Astrocyte (in vitro differentiated cells and primary cell): ENCODE measurements around the gene CTNNA3. TPM values are rescaled to one million over a fixed set of nuclear protein-coding genes. Genes with fewer than 3 reads are reported as not detected.

Experiments
- DNase-seq: peaks from one replicate; pipeline ENCODE4 v3.0.0-alpha.2; 2010; ENCODE audit warnings: low read depth
- FAIRE-seq: peaks from 2 replicates; lab custom pipeline; 2011; peaks lifted over from hg19 to GRCh38; lab: Jason Lieb, UNC
- H2AFZ ChIP-seq: 2 replicates; pipeline ENCODE4 v1.6.0; 2012; ENCODE audit warnings: low read depth, low read length, inconsistent platforms
- H3K27ac ChIP-seq: 2 replicates; pipeline ENCODE4 v1.5.1; 2011; ENCODE audit warnings: low read depth, low read length, inconsistent platforms
- H3K27me3 ChIP-seq: 2 replicates; pipeline ENCODE4 v1.6.0; 2011; ENCODE audit warnings: low read length, inconsistent platforms; ENCODE audit not compliant: insufficient read depth
- H3K36me3 ChIP-seq: 2 replicates; pipeline ENCODE4 v1.5.1; 2011; ENCODE audit warnings: low read length, inconsistent platforms; ENCODE audit not compliant: insufficient read depth
- H3K4me1 ChIP-seq: 2 replicates; pipeline ENCODE4 v1.5.1; 2011; ENCODE audit warnings: low read length, inconsistent platforms; ENCODE audit not compliant: insufficient read depth
- H3K4me2 ChIP-seq: 2 replicates; pipeline ENCODE4 v1.6.0; 2012; ENCODE audit warnings: low read length, inconsistent platforms
- H3K4me3 ChIP-seq: 2 replicates; pipeline ENCODE4 v1.5.1; 2011; ENCODE audit warnings: low read depth, mild to moderate bottlenecking, low read length, inconsistent platforms; ENCODE audit not compliant: insufficient read depth
- H3K79me2 ChIP-seq: 2 replicates; pipeline ENCODE4 v1.6.0; 2012; ENCODE audit warnings: mild to moderate bottlenecking, low read length, inconsistent platforms; ENCODE audit not compliant: insufficient read depth
- H3K9ac ChIP-seq: 2 replicates; pipeline ENCODE4 v1.6.0; 2012; ENCODE audit warnings: mild to moderate bottlenecking, low read length, inconsistent platforms
- H3K9me3 ChIP-seq: 2 replicates; pipeline ENCODE4 v1.5.1; 2012; ENCODE audit warnings: low read depth, mild to moderate bottlenecking, low read length, inconsistent platforms; ENCODE audit not compliant: insufficient read depth
- H4K20me1 ChIP-seq: 2 replicates; pipeline ENCODE4 v1.6.0; 2012; ENCODE audit warnings: low read length, inconsistent platforms; ENCODE audit not compliant: insufficient read depth
- H3K27ac Mint-ChIP-seq: one replicate; pipeline ENCODE4 v1.8.0; 2021; ENCODE audit warnings: mild to moderate bottlenecking, mixed read lengths; ENCODE audit not compliant: unreplicated experiment
- H3K27me3 Mint-ChIP-seq: one replicate; pipeline ENCODE4 v1.8.0; 2021; ENCODE audit warnings: low read depth, mixed read lengths; ENCODE audit not compliant: unreplicated experiment
- H3K36me3 Mint-ChIP-seq: one replicate; pipeline ENCODE4 v1.8.0; 2021; ENCODE audit warnings: low read depth, mixed read lengths; ENCODE audit not compliant: unreplicated experiment
- H3K4me1 Mint-ChIP-seq: one replicate; pipeline ENCODE4 v1.8.0; 2021; ENCODE audit warnings: low read depth, mixed read lengths; ENCODE audit not compliant: unreplicated experiment
- H3K4me3 Mint-ChIP-seq: one replicate; pipeline ENCODE4 v1.8.0; 2021; ENCODE audit warnings: mild to moderate bottlenecking, moderate library complexity, mixed read lengths; ENCODE audit not compliant: unreplicated experiment
- H3K9me3 Mint-ChIP-seq: one replicate; pipeline ENCODE4 v1.8.0; 2021; ENCODE audit warnings: mild to moderate bottlenecking, mixed read lengths; ENCODE audit not compliant: unreplicated experiment
- CTCF ChIP-seq: IDR thresholded peaks from 2 replicates; pipeline ENCODE4 v1.5.1; 2011; ENCODE audit warnings: low read depth, mild to moderate bottlenecking, inconsistent platforms, low read length, moderate library complexity; ENCODE audit not compliant: insufficient read depth
- EZH2 ChIP-seq: IDR thresholded peaks from 2 replicates; pipeline ENCODE4 v1.6.1; 2012; ENCODE audit warnings: mild to moderate bottlenecking, low read length, inconsistent platforms; ENCODE audit not compliant: insufficient read depth
- total RNA-seq: library from RNA; stranded (reverse); gene quantifications from 2 replicates; pipeline ENCODE4 v1.2.1, GENCODE V29; 2021

CTNNA3 gene
- total RNA-seq, 1 donor from 2014 or later, result 0.73 TPM

GRCh38 chr10:67549390-67549789 lies 146.6 kb downstream of the CTNNA3 start:
- no peak for FAIRE-seq

GRCh38 chr10:67541411-67541810 lies 154.6 kb downstream of the CTNNA3 start:
- Mint-ChIP-seq H3K27ac (no peak overlapping the region), H3K4me1 (no peaks in the 10 kb centered on the region), H3K4me3 (no peak overlapping the region), H3K27me3 (no peaks in the 10 kb centered on the region), H3K9me3 (no peaks in the 10 kb centered on the region), H3K36me3 (no peaks in the 10 kb centered on the region)
- Histone ChIP-seq H3K27me3 (no peaks in the 10 kb centered on the region), H2AFZ (no peak overlapping the region), H3K4me1 (no peaks in the 10 kb centered on the region), H3K36me3 (no peaks in the 10 kb centered on the region), H3K79me2 (no peaks in the 10 kb centered on the region), H3K4me3 (no peak overlapping the region), H3K4me2 (no peak overlapping the region), H3K9me3 (no peaks in the 10 kb centered on the region), H4K20me1 (no peaks in the 10 kb centered on the region), H3K27ac (no peak overlapping the region), H3K9ac (no peak overlapping the region)
- TF ChIP-seq EZH2, result no peak
- no peak for TF ChIP-seq CTCF
- DNase-seq (no peak), FAIRE-seq (no peak)

More at GRCh38 chr10:67549390-67549789, 146.6 kb downstream of the CTNNA3 start:
- peaks cover 8% of the 10 kb centered on the region for H3K4me1 Mint-ChIP-seq
- Histone ChIP-seq H3K9ac (no peak overlapping the region), H3K36me3 (no peaks in the 10 kb centered on the region), H2AFZ (no peak overlapping the region), H3K4me1 (peaks cover 8% of the 10 kb centered on the region), H3K27ac (no peak overlapping the region), H3K27me3 (no peaks in the 10 kb centered on the region), H3K79me2 (no peaks in the 10 kb centered on the region), H4K20me1 (no peaks in the 10 kb centered on the region), H3K4me3 (no peak overlapping the region), H3K4me2 (peak overlapping the region; percentile 66), H3K9me3 (no peaks in the 10 kb centered on the region)
- H3K36me3 Mint-ChIP-seq, result no peaks in the 10 kb centered on the region
- DNase-seq, result peak; percentile 53
- H3K9me3 Mint-ChIP-seq, result peaks cover 4% of the 10 kb centered on the region
- H3K4me3 Mint-ChIP-seq, result no peak overlapping the region
- no peak overlapping the region for H3K27ac Mint-ChIP-seq
- H3K27me3 Mint-ChIP-seq, result peaks cover 2% of the 10 kb centered on the region
- TF ChIP-seq EZH2 (no peak), CTCF (no peak)

GRCh38 chr10:67539312-67539711 lies 156.7 kb downstream of the CTNNA3 start:
- H3K4me3 Mint-ChIP-seq, result no peak overlapping the region
- Histone ChIP-seq H2AFZ (no peak overlapping the region), H3K9me3 (no peaks in the 10 kb centered on the region), H3K4me2 (no peak overlapping the region), H3K27ac (no peak overlapping the region), H3K4me1 (no peaks in the 10 kb centered on the region), H3K79me2 (no peaks in the 10 kb centered on the region), H3K4me3 (no peak overlapping the region), H4K20me1 (no peaks in the 10 kb centered on the region), H3K9ac (no peak overlapping the region), H3K36me3 (no peaks in the 10 kb centered on the region), H3K27me3 (no peaks in the 10 kb centered on the region)
- no peaks in the 10 kb centered on the region for H3K4me1 Mint-ChIP-seq
- H3K9me3 Mint-ChIP-seq, result no peaks in the 10 kb centered on the region
- DNase-seq, result peak; percentile 8
- no peaks in the 10 kb centered on the region for H3K36me3 Mint-ChIP-seq
- TF ChIP-seq EZH2, result no peak
- TF ChIP-seq CTCF, result no peak
- no peaks in the 10 kb centered on the region for H3K27me3 Mint-ChIP-seq
- FAIRE-seq, result no peak
- no peak overlapping the region for H3K27ac Mint-ChIP-seq
